ENCODE data around the gene PRICKLE4.

DNA sequence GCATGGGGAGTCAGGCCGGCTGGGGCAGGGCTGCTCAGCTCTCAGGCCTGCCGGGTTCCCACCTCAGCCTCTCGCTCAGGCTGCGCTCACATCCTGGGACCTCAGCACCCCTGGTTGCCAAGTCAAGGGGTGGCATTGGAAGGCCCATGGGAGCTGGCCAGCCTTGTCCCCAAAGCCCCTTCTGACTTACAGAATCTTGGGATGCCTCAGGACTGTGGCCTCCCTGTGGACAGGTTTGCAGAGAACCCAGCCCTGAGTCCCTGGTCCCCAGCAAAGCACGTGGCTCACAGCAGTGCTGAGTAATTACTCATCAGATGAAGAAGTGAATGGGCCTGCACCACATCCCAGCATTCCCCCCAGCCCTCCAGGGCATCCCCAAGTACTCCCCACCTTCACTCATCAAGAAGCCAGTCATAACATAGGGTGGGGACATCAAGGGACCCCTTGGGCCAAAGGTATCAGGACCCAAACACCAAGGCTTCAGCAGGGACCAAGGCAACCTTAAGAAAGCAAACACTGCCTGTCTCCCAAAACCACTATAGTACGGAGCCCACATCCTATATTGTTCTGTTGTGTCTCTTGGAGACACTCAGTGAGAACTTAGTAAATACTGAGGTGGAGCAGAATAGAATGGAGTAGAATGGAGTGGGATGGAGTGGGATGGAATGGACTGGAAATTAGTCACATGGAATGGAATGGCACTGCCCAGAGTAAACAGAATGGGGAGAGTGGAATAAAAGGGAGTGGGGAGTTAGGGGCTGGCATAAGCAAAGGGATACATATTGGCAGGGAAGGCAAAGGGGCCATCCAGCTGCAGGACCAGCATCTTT, 37.0 kb upstream of the PRICKLE4 start:
- TF ChIP-seq POLR2A (IDR thresholded peaks at IDR 0.05; ENCODE audit: borderline replicate concordance, extremely low read depth, insufficient read depth, insufficient read length) = no peak
- TF ChIP-seq CTCF (IDR thresholded peaks at IDR 0.05 in 2 of 3, conservative IDR thresholded peaks at IDR 0.05 in 1 of 3; ENCODE audit: borderline replicate concordance in 1 of 3, insufficient read depth in 1 of 3, low read depth in 2 of 3, low read length in 2 of 3) = no peak
- TF ChIP-seq EZH2phosphoT487 (IDR thresholded peaks at IDR 0.05; ENCODE audit: borderline replicate concordance) = no peak
- no peak for TF ChIP-seq MAX (IDR thresholded peaks at IDR 0.05)
- TF ChIP-seq POLR2AphosphoS5 (IDR thresholded peaks at IDR 0.05; ENCODE audit: low read depth, low read length) = no peak
- TF ChIP-seq ELF1 (IDR thresholded peaks at IDR 0.05; ENCODE audit: borderline replicate concordance, low read depth) = no peak
- no peak for TF ChIP-seq ZBTB33 (IDR thresholded peaks at IDR 0.05; ENCODE audit: extremely low read depth, insufficient replicate concordance, low read length)
- no peak for TF ChIP-seq ZNF274 (IDR thresholded peaks at IDR 0.05; ENCODE audit: low read depth, low read length)
- no peak for TF ChIP-seq EZH2 (IDR thresholded peaks at IDR 0.05)

All from HCT116 (cell line).